Endothelial cell of umbilical vein (primary cell): Measurements from ENCODE around the gene FRMD4A. TPM values are rescaled to one million over a fixed set of nuclear protein-coding genes. Genes with fewer than 3 reads are reported as not detected.

ENCODE experiments used
- BruUV-seq: library from RNA; stranded (reverse); fragments of 400-500 nt; replicated peaks from 2 replicates; lab custom pipeline; 2021; lab: Mats Ljungman, UMichigan
- CTCF ChIA-PET: fragments of 300-600, 350-600 bp; sonication (Branson Sonifier 250); formaldehyde crosslinking; loops from one replicate; lab custom pipeline; 2021; ENCODE audit warnings: antibody characterized with exemption, inconsistent platforms; lab: Charles Lee
- POLR2A ChIA-PET: fragments of 300-600, 350-600 bp; sonication (Branson Sonifier 250); formaldehyde crosslinking; loops from one replicate; lab custom pipeline; 2021; ENCODE audit warnings: antibody characterized with exemption, inconsistent platforms; lab: Charles Lee
- DNase-seq: peaks from one replicate; pipeline ENCODE4 v3.0.0-alpha.2; 2011; ENCODE audit warnings: low read depth, low spot score
- FAIRE-seq: peaks from 2 replicates; lab custom pipeline; 2011; peaks lifted over from hg19 to GRCh38; lab: Jason Lieb, UNC
- H2AFZ ChIP-seq: 2 replicates; pipeline ENCODE4 v1.6.0; 2012; ENCODE audit warnings: low read depth, low read length, control low read depth, inconsistent platforms
- H3K27ac ChIP-seq: 2 replicates; pipeline ENCODE4 v1.5.1; 2011; ENCODE audit warnings: low read depth, mild to moderate bottlenecking, control low read depth, low read length, moderate library complexity; ENCODE audit not compliant: insufficient read depth
- H3K27me3 ChIP-seq, 2 experiments: 2 replicates each; pipeline versions ENCODE4 v1.6.0 to v1.6.1; 2011; ENCODE audit warnings: low read length in 2 of 2, mixed read lengths in 1 of 2; ENCODE audit not compliant: control insufficient read depth in 2 of 2, insufficient read depth in 2 of 2
- H3K36me3 ChIP-seq, 2 experiments: 2 replicates in 1 of 2; 3 replicates in 1 of 2; pipeline ENCODE4 v1.5.1; 2011; ENCODE audit warnings: low read length in 2 of 2, mild to moderate bottlenecking in 1 of 2, moderate library complexity in 1 of 2; ENCODE audit not compliant: control insufficient read depth in 2 of 2, insufficient read depth in 2 of 2; ENCODE audit errors: extremely low read depth in 1 of 2
- H3K4me1 ChIP-seq: 3 replicates; pipeline ENCODE4 v1.5.1; 2011; ENCODE audit warnings: mild to moderate bottlenecking, low read length; ENCODE audit not compliant: control insufficient read depth, insufficient read depth; ENCODE audit errors: extremely low read depth
- H3K4me2 ChIP-seq: 2 replicates; pipeline ENCODE4 v1.6.1; 2011; ENCODE audit warnings: low read length, control low read depth, mixed read lengths; ENCODE audit not compliant: insufficient read depth
- H3K4me3 ChIP-seq, 3 experiments: fragments of 200-600 bp in 1 of 3; sonication (generic), shearing (Covaris generic) in 1 of 3; replicated peaks in 1 of 3; 2 replicates each; pipeline ENCODE4 v1.5.1; 2011 to 2016; ENCODE audit warnings: control low read depth in 3 of 3, low read length in 3 of 3, mild to moderate bottlenecking in 2 of 3, inconsistent platforms in 1 of 3, low read depth in 1 of 3, moderate library complexity in 1 of 3; ENCODE audit not compliant: insufficient read depth in 1 of 3
- H3K79me2 ChIP-seq: 2 replicates; pipeline ENCODE4 v1.6.0; 2012; ENCODE audit warnings: low read length, inconsistent platforms; ENCODE audit not compliant: control insufficient read depth, insufficient read depth
- H3K9ac ChIP-seq: replicated peaks from 2 replicates; pipeline ENCODE3; 2011; ENCODE audit warnings: low read length, control low read depth; ENCODE audit not compliant: insufficient read depth; ENCODE audit errors: extremely low read depth
- H3K9me1 ChIP-seq: replicated peaks from 3 replicates; pipeline ENCODE4 v1.6.0; 2011; ENCODE audit warnings: mild to moderate bottlenecking, low read length; ENCODE audit not compliant: control insufficient read depth, insufficient read depth; ENCODE audit errors: extremely low read depth
- H3K9me3 ChIP-seq: replicated peaks from 2 replicates; pipeline ENCODE4 v1.5.1; 2012; ENCODE audit warnings: low read length, inconsistent platforms; ENCODE audit not compliant: control insufficient read depth, insufficient read depth
- H4K20me1 ChIP-seq: replicated peaks from 2 replicates; pipeline ENCODE3; 2011; ENCODE audit warnings: mild to moderate bottlenecking, low read length; ENCODE audit not compliant: control insufficient read depth, insufficient read depth; ENCODE audit errors: extremely low read depth
- CTCF ChIP-seq, 2 donors: IDR thresholded peaks; 1 replicate in 1 of 2; 2 replicates in 1 of 2; pipeline ENCODE4 v1.5.1; 2011; ENCODE audit warnings: low read length in 2 of 2, mild to moderate bottlenecking in 2 of 2, moderate library complexity in 2 of 2, control low read depth in 1 of 2, inconsistent platforms in 1 of 2, low read depth in 1 of 2; ENCODE audit not compliant: insufficient read depth in 1 of 2; ENCODE audit errors: extremely low read depth in 1 of 2
- EZH2 ChIP-seq: IDR thresholded peaks from 2 replicates; pipeline ENCODE4 v1.6.1; 2012; ENCODE audit warnings: borderline replicate concordance, low read depth, mild to moderate bottlenecking, moderate library complexity, low read length, inconsistent platforms; ENCODE audit not compliant: severe bottlenecking
- FOS ChIP-seq: IDR thresholded peaks from 2 replicates; pipeline ENCODE4 v1.6.1; 2011; ENCODE audit warnings: mild to moderate bottlenecking, low read length, moderate library complexity, borderline replicate concordance; ENCODE audit not compliant: insufficient read depth
- GATA2 ChIP-seq: IDR thresholded peaks from 2 replicates; pipeline ENCODE4 v1.7.0; 2011; ENCODE audit warnings: low read depth, mild to moderate bottlenecking, moderate library complexity, mixed read lengths, low read length; ENCODE audit not compliant: insufficient read length, insufficient read depth
- JUN ChIP-seq: IDR thresholded peaks from 2 replicates; pipeline ENCODE4 v1.6.1; 2011; ENCODE audit warnings: borderline replicate concordance, low read depth; ENCODE audit not compliant: insufficient read length, insufficient read depth
- MAX ChIP-seq: IDR thresholded peaks from 2 replicates; pipeline ENCODE4 v1.6.1; 2011; ENCODE audit not compliant: insufficient read depth, insufficient read length
- MYC ChIP-seq: IDR thresholded peaks from one replicate; pipeline ENCODE4 v1.6.1; 2011; ENCODE audit warnings: mild to moderate bottlenecking, low read depth, low read length
- POLR2A ChIP-seq: IDR thresholded peaks from 2 replicates; pipeline ENCODE4 v1.6.1; 2012; ENCODE audit warnings: low read depth, mild to moderate bottlenecking, control low read depth, low read length
- POLR2AphosphoS5 ChIP-seq: IDR thresholded peaks from 2 replicates; pipeline ENCODE4 v1.6.1; 2012; ENCODE audit warnings: low read depth, mild to moderate bottlenecking, control low read depth, low read length, moderate library complexity; ENCODE audit not compliant: insufficient read depth
- dilution Hi-C: fragments of 300-500 bp; cut with MboI; formaldehyde crosslinking; loops from one replicate; pipeline ENCODE4 v1.15.0; 2019; ENCODE audit warnings: low sequenced_read_pairs; ENCODE audit not compliant: extremely low pct_ligation_motif_present
- intact Hi-C: fragments of 100-400 bp; cut with micrococcal nuclease; formaldehyde crosslinking; loops from one replicate; pipeline ENCODE4 v1.10.0; 2022
- polyA plus RNA-seq, 4 experiments: library from polyadenylated mRNA; depleted of rRNA in 3 of 4; stranded (reverse) in 3 of 4; unstranded in 1 of 4; fragments of >200 nt; gene quantifications; 2 replicates each; pipeline versions ENCODE4 v1.2.1 to v1.2.3, GENCODE V29; 2011 to 2012; ENCODE audit warnings: missing spikeins in 1 of 4
- total RNA-seq: library from RNA; stranded (reverse); gene quantifications from 2 replicates; pipeline ENCODE4 v1.2.3, GENCODE V29; 2021

The FRMD4A gene
- total and polyA plus RNA-seq, 2 donors (not counting 3 experiments of a cell fraction or from before 2014, with no cell fraction given): 123 to 148 TPM

GRCh38 chr10:14332903-14333302 is 2.2 kb upstream of the FRMD4A start:
- FAIRE-seq (no peak), DNase-seq (no peak)
- dilution Hi-C loops (no loop called here), intact Hi-C loops (no loop called here)
- H3K79me2 ChIP-seq: no peaks in the 10 kb centered on the region
- H3K36me3 ChIP-seq: no peaks in the 10 kb centered on the region
- no peaks in the 10 kb centered on the region for H3K9me1 ChIP-seq
- H3K27ac ChIP-seq: no peak overlapping the region
- no peak overlapping the region for H3K4me3 ChIP-seq
- H2AFZ ChIP-seq: no peak overlapping the region
- H4K20me1 ChIP-seq: no peaks in the 10 kb centered on the region
- POLR2A ChIA-PET: no interaction called here
- no TSS peak for BruUV-seq
- H3K4me1 ChIP-seq: peaks cover 2% of the 10 kb centered on the region
- H3K27me3 ChIP-seq: peaks cover 35 to 44% of the 10 kb centered on the region in 2 experiments
- TF ChIP-seq MYC (no peak), MAX (no peak), CTCF (IDR thresholded peaks at IDR 0.05; ENCODE audit: extremely low read depth in 1 of 2, insufficient read depth in 1 of 2, low read depth in 1 of 2, low read length in 2 of 2) (no peak)
- no peak overlapping the region for H3K9ac ChIP-seq
- H3K4me2 ChIP-seq: no peak overlapping the region
- CTCF ChIA-PET: interaction anchor here (1.1 kb wide), 1 partner anchor 9 kb away, joined by 3 read pairs; no protein-coding TSS in a partner anchor
- H3K9me3 ChIP-seq: no peaks in the 10 kb centered on the region

GRCh38 chr10:14329746-14330173 is 964 bp downstream of the FRMD4A start:
- TF ChIP-seq EZH2 (no peak), POLR2A (no peak), GATA2 (no peak), FOS (no peak), JUN (no peak), MYC (no peak), CTCF (IDR thresholded peaks at IDR 0.05; ENCODE audit: extremely low read depth in 1 of 2, insufficient read depth in 1 of 2, low read depth in 1 of 2, low read length in 2 of 2) (no peak), POLR2AphosphoS5 (no peak), MAX (no peak)
- dilution Hi-C loops: no loop called here
- no peak for DNase-seq
- no peak for FAIRE-seq
- H3K9ac ChIP-seq: no peak overlapping the region
- H3K9me1 ChIP-seq: no peaks in the 10 kb centered on the region
- no peak overlapping the region for H3K4me2 ChIP-seq
- no peaks in the 10 kb centered on the region for H3K36me3 ChIP-seq
- no peaks in the 10 kb centered on the region for H3K79me2 ChIP-seq
- no peak overlapping the region for H3K27ac ChIP-seq
- BruUV-seq: no TSS peak
- CTCF ChIA-PET: interaction anchor here (0.8 to 1.6 kb wide), 2 partner anchors 8 to 22 kb away, joined by 3 read pairs; no protein-coding TSS in a partner anchor
- H4K20me1 ChIP-seq: no peaks in the 10 kb centered on the region
- intact Hi-C loops: no loop called here
- no peak overlapping the region for H3K4me3 ChIP-seq
- no peaks in the 10 kb centered on the region for H3K9me3 ChIP-seq
- H2AFZ ChIP-seq: no peak overlapping the region
- peaks cover 32 to 36% of the 10 kb centered on the region in 2 experiments for H3K27me3 ChIP-seq
- POLR2A ChIA-PET: no interaction called here
- H3K4me1 ChIP-seq: peaks cover 10% of the 10 kb centered on the region
